Heart left ventricle (tissue), 13 donors: ENCODE results near the gene ARHGAP29.

Source experiments
- CTCF ChIP-seq, 12 donors: fragments of 200-600 bp; sonication (generic) in 4 of 12; IDR thresholded peaks; one replicate each; pipeline versions ENCODE4 v1.5.0 to v1.8.0; 2018 to 2022; ENCODE audit warnings: antibody characterized with exemption in 12 of 12, mild to moderate bottlenecking in 5 of 12
- POLR2A ChIP-seq, 2 donors: fragments of 450-650 bp; IDR thresholded peaks; one replicate each; pipeline ENCODE4 v1.6.1; 2017; ENCODE audit warnings: antibody characterized with exemption in 2 of 2, mild to moderate bottlenecking in 2 of 2, moderate library complexity in 2 of 2
- donor health status: ischemic (EF 13 %, LVEDD 7.1; RV severe dilation, severe dysfunction).
- donor health status: DM: no; HTN: yes; CAD: no.
- donor health status: DM: no; HTN: no; CAD: no.
- donor health status: ischemic (EF 25% LVEDD 6.9; RV normal size, moderate dysfunction).
- donor health status: ischemic (EF 25% LVEDD 5.7; RV mildly dilated, moderate dysfunction).
- donor health status: ischemic (EF 35%, LVEDD 5.7; RV mildly dilated, moderate dysfunction).
- donor health status: nonischemic (EF 11% LVEDD 7.7; RV severe dilation, severe dysfunction).
- donor health status: DM: yes; HTN: yes; CAD: no.
- donor health status: PGD.
- donor health status: ischemic (EF 29% LVEDD 5.4; RV normal size, mild dysfunction).
- donor health status: nonischemic (EF 23%, LVEDD 6.1; RV moderate dilation, normal function).

GRCh38 chr1:94209982-94210381 is 27.4 kb downstream of the ARHGAP29 start:
- no peak for TF ChIP-seq CTCF (IDR thresholded peaks at IDR 0.05)
- TF ChIP-seq POLR2A (IDR thresholded peaks at IDR 0.05) = no peak
